Tibial nerve (tissue), 4 donors: ENCODE results near the gene MOCS1. TPM values are rescaled to one million over a fixed set of nuclear protein-coding genes. Genes with fewer than 3 reads are reported as not detected.

Experiments used
- DNase-seq, 2 donors: peaks; one replicate each; pipeline ENCODE4 v3.0.0-alpha.2; 2019; ENCODE audit warnings: low spot score in 2 of 2
- H3K27ac ChIP-seq, 4 donors: fragments of 200-600 bp; sonication (generic) in 3 of 4; one replicate each; pipeline ENCODE4 v1.5.1; 2017 to 2019; ENCODE audit warnings: mild to moderate bottlenecking in 1 of 4
- H3K27me3 ChIP-seq, 2 donors: fragments of 200-600 bp; sonication (generic) in 1 of 2; one replicate each; pipeline versions ENCODE4 v1.5.1 to v1.6.0; 2017 to 2019
- H3K36me3 ChIP-seq, 3 donors: fragments of 200-600 bp; sonication (generic); one replicate each; pipeline ENCODE4 v1.5.1; 2018 to 2019
- H3K4me1 ChIP-seq, 4 donors: fragments of 200-600 bp; sonication (generic) in 3 of 4; one replicate each; pipeline ENCODE4 v1.5.1; 2017 to 2019
- H3K4me3 ChIP-seq, 4 donors: fragments of 200-600 bp; sonication (generic) in 3 of 4; one replicate each; pipeline ENCODE4 v1.5.1; 2017 to 2019; ENCODE audit warnings: mild to moderate bottlenecking in 1 of 4, moderate library complexity in 1 of 4
- H3K9me3 ChIP-seq, 4 donors: fragments of 200-600 bp; sonication (generic) in 3 of 4; one replicate each; pipeline ENCODE4 v1.5.1; 2017 to 2019
- EP300 ChIP-seq, 2 donors: sonication (generic); formaldehyde crosslinking; IDR thresholded peaks; one replicate each; pipeline ENCODE4 v1.6.1; 2017; ENCODE audit warnings: antibody characterized with exemption in 2 of 2, mild to moderate bottlenecking in 1 of 2
- POLR2A ChIP-seq, 2 donors: fragments of 450-650 bp; IDR thresholded peaks; one replicate each; pipeline ENCODE4 v1.6.1; 2017; ENCODE audit warnings: antibody characterized with exemption in 2 of 2, mild to moderate bottlenecking in 2 of 2, moderate library complexity in 2 of 2
- WGBS, 2 donors: methylation state at CpG; one replicate each; pipeline ENCODE4 v1.1.5; 2018; 5-methylcytosine and 5-hydroxymethylcytosine counted together
- total RNA-seq, 4 donors: library from RNA; depleted of rRNA; stranded (reverse); fragments of >200 nt; gene quantifications; one replicate each; pipeline ENCODE4 v1.1.0, GENCODE V29; 2016
- TF ChIP-seq, protein P1 (sequence below), 5 experiments: fragments of 200-600 bp in 3 of 5; fragments of 450-650 bp in 2 of 5; sonication (generic) in 3 of 5; IDR thresholded peaks; one replicate each; pipeline ENCODE4 v1.5.1; 2016 to 2019; ENCODE audit warnings: antibody characterized with exemption in 5 of 5, mild to moderate bottlenecking in 3 of 5, moderate library complexity in 2 of 5

The MOCS1 gene
- total RNA-seq, 4 donors from 2014 or later: 56.7 to 103 (median 71.0) TPM

DNA sequence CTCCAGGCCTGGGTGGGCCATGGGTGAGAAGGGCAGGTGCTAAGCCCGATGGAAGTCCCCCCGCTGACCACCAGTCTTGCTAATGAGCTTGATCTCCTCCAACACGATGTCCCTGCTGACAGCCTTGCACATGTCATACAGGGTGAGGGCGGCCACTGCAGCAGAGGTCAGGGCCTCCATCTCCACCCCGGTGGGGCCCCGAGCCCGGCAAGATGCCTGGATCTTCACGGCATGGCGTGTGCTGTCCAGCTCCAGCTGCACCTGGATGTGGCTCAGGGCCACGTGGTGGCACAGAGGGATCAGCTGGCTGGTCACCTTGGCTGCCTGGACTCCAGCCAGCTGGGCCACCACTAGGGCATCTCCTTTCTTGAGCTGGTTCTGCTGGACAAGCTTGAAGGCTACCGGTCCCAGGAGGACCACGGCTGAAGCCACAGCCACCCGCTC lies 27.9 kb downstream of the MOCS1 start:
- WGBS, 2 donors: 85 to 92% methylated on average over 12 of the region's 13 CpGs
- DNase-seq: no peak

DNA sequence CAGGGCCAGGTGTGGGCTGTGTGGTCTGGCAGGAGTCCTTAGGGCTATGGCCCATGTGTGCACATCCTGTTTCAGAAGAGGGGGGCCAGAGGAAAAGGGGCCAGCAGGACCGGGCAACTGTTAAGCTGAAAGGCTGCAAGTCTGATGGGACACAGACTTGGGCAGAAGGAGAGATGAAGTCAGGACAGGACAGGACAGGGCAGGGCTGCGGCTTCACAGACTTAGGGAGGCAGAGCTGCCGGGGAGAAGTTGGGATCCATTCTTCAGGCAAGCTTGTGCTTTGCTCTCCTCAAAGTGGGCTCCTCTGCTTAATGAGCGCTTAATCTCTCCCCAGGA lies 28.7 kb downstream of the MOCS1 start:
- H3K9me3 ChIP-seq: no peaks in the 10 kb centered on the region
- 80 to 82% methylated on average over 4 of the region's 4 CpGs for WGBS, 2 donors
- no peak overlapping the region for H3K4me3 ChIP-seq
- H3K36me3 ChIP-seq: peaks cover 0 to 96% (median 0%) of the 10 kb centered on the region in 3 donors
- no peaks in the 10 kb centered on the region for H3K27me3 ChIP-seq
- H3K27ac ChIP-seq: peak overlapping the region in 2 of 4 donors; percentile 11 to 19
- DNase-seq: no peak
- TF ChIP-seq, protein P1, sequence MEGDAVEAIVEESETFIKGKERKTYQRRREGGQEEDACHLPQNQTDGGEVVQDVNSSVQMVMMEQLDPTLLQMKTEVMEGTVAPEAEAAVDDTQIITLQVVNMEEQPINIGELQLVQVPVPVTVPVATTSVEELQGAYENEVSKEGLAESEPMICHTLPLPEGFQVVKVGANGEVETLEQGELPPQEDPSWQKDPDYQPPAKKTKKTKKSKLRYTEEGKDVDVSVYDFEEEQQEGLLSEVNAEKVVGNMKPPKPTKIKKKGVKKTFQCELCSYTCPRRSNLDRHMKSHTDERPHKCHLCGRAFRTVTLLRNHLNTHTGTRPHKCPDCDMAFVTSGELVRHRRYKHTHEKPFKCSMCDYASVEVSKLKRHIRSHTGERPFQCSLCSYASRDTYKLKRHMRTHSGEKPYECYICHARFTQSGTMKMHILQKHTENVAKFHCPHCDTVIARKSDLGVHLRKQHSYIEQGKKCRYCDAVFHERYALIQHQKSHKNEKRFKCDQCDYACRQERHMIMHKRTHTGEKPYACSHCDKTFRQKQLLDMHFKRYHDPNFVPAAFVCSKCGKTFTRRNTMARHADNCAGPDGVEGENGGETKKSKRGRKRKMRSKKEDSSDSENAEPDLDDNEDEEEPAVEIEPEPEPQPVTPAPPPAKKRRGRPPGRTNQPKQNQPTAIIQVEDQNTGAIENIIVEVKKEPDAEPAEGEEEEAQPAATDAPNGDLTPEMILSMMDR (IDR thresholded peaks at IDR 0.05): no peak
- TF ChIP-seq POLR2A (IDR thresholded peaks at IDR 0.05) (no peak), EP300 (IDR thresholded peaks at IDR 0.05) (no peak)
- H3K4me1 ChIP-seq: peaks cover 0 to 14% (median 0%) of the 10 kb centered on the region in 4 donors

More for the DNA sequence above, 27.9 kb downstream of the MOCS1 start:
- TF ChIP-seq POLR2A (IDR thresholded peaks at IDR 0.05): no peak
- no peak for TF ChIP-seq EP300 (IDR thresholded peaks at IDR 0.05)
- TF ChIP-seq, protein P1 (IDR thresholded peaks at IDR 0.05): no peak
- Histone ChIP-seq H3K27ac (peak overlapping the region in 1 of 4 donors; percentile 8), H3K36me3 (peaks cover 0 to 96% (median 0%) of the 10 kb centered on the region in 3 donors), H3K4me1 (peaks cover 0 to 14% (median 0%) of the 10 kb centered on the region in 4 donors), H3K27me3 (no peaks in the 10 kb centered on the region), H3K4me3 (no peak overlapping the region), H3K9me3 (no peaks in the 10 kb centered on the region)

DNA sequence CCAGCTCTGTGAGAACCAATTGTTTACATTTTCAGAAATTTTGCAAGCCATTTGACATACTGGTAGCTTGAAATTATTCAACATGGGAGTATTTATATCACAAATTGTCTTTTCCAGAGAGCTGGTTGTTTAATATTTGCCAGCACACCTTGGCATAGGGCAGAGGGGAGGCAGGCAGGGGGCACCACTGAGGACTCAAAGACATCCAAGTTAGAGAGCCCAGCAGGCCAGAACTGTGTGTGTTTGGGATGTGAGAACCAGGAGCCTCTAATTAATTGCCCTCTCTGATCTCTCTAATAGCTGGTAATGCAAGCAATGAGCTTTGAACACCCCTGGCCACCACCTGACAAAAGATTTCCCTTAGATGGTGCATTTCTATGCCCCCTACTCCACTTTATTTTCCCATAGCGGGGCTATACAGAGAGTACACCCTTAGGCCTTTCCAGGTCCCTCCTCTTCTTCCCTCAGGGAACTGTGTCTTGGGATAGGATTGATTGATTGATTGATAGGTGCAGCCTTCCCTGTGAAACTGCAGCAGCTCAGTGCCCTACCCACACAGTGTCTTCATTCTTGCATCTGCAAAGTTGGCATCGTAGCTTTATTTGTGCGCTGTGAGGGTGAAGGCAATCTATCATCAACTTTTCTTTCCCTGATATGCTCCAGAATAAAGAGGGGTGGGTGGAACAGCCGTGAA lies 29.2 kb downstream of the MOCS1 start:
- peaks cover 0 to 95% (median 0%) of the 10 kb centered on the region in 3 donors for H3K36me3 ChIP-seq
- peak overlapping the region in 1 of 4 donors; percentile 36 for H3K27ac ChIP-seq
- DNase-seq: no peak
- 69 to 70% methylated on average over 4 of the region's 4 CpGs for WGBS, 2 donors
- peaks cover 0 to 14% (median 0%) of the 10 kb centered on the region in 4 donors for H3K4me1 ChIP-seq
- no peak overlapping the region for H3K4me3 ChIP-seq
- no peaks in the 10 kb centered on the region for H3K9me3 ChIP-seq
- no peak for TF ChIP-seq POLR2A (IDR thresholded peaks at IDR 0.05)
- TF ChIP-seq, protein P1 (IDR thresholded peaks at IDR 0.05): no peak
- no peak for TF ChIP-seq EP300 (IDR thresholded peaks at IDR 0.05)
- no peaks in the 10 kb centered on the region for H3K27me3 ChIP-seq

DNA sequence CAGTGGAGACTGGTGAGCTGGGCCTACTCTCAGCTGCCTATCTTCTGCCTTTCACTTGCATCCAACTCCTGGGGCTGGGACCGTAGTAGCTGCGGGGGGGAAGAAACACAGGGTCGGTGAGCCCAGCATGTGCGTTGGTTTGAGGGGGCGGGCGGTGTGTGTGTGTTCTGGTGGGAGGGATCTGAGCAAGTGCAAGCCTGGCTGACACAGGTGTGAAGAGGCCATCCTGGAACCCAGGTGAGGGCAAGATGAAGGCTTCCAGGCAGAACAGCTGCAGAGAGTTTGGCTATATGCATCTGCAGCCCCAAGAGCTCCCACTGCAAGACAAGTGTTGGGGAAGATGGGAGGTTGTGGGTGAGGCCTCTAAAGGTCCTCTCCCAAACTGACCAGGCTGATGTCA lies 30.6 kb downstream of the MOCS1 start:
- Histone ChIP-seq H3K4me3 (no peak overlapping the region), H3K27ac (no peak overlapping the region), H3K9me3 (no peaks in the 10 kb centered on the region), H3K36me3 (peaks cover 0 to 97% (median 0%) of the 10 kb centered on the region in 3 donors), H3K27me3 (no peaks in the 10 kb centered on the region), H3K4me1 (peaks cover 0 to 14% (median 0%) of the 10 kb centered on the region in 4 donors)
- WGBS, 2 donors: 90 to 93% methylated on average over 6 of the region's 6 CpGs
- DNase-seq: no peak
- TF ChIP-seq EP300 (IDR thresholded peaks at IDR 0.05) (no peak), POLR2A (IDR thresholded peaks at IDR 0.05) (no peak)
- TF ChIP-seq, protein P1 (IDR thresholded peaks at IDR 0.05): no peak

DNA sequence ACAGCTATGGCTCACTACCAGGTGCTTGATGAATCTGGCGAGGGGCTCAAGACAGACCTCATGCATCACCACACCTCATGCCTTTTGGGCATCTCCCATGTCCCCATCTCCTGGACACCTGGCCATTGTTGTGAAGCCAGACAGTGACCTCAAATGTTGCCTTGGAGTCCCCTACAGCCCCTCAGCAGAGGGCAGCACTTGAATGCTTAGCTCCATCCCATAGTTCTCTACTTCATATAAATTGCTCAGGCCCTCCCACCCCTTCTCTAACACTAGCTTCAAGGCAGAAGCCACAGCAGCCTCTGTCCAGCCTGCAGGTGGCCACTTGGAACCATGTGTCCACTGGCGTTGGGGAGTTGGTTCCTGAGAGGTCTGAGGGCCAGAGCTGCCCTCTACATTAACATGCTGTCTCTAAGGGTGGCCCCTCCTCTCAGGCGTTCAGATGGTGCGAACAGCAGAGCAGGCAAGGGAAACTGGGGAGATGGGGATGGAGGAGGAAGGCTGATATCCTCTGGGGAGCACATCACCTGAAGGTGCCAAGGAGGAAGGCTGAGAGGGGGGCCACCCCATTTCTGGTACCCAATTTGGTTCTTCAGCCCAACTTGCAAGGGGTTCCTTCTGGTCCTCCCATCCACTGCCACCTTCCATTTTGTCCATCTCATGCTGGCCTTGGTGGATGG lies 31.3 kb downstream of the MOCS1 start:
- Histone ChIP-seq H3K9me3 (no peaks in the 10 kb centered on the region), H3K27me3 (no peaks in the 10 kb centered on the region), H3K36me3 (peaks cover 0 to 97% (median 0%) of the 10 kb centered on the region in 3 donors), H3K4me1 (peaks cover 0 to 14% (median 0%) of the 10 kb centered on the region in 4 donors), H3K4me3 (no peak overlapping the region), H3K27ac (no peak overlapping the region)
- WGBS, 2 donors: 86 to 87% methylated on average over 4 of the region's 4 CpGs
- no peak for TF ChIP-seq EP300 (IDR thresholded peaks at IDR 0.05)
- no peak for TF ChIP-seq POLR2A (IDR thresholded peaks at IDR 0.05)
- TF ChIP-seq, protein P1 (IDR thresholded peaks at IDR 0.05): no peak
- no peak for DNase-seq
